HPDE6-E6E7 (cell line): ENCODE results near the gene SIRT7.

ENCODE experiments used
- DNase-seq: peaks from one replicate; pipeline ENCODE4 v3.0.0; 2011; ENCODE audit warnings: missing footprints; ENCODE audit errors: extremely low spot score

Gene SIRT7

DNA sequence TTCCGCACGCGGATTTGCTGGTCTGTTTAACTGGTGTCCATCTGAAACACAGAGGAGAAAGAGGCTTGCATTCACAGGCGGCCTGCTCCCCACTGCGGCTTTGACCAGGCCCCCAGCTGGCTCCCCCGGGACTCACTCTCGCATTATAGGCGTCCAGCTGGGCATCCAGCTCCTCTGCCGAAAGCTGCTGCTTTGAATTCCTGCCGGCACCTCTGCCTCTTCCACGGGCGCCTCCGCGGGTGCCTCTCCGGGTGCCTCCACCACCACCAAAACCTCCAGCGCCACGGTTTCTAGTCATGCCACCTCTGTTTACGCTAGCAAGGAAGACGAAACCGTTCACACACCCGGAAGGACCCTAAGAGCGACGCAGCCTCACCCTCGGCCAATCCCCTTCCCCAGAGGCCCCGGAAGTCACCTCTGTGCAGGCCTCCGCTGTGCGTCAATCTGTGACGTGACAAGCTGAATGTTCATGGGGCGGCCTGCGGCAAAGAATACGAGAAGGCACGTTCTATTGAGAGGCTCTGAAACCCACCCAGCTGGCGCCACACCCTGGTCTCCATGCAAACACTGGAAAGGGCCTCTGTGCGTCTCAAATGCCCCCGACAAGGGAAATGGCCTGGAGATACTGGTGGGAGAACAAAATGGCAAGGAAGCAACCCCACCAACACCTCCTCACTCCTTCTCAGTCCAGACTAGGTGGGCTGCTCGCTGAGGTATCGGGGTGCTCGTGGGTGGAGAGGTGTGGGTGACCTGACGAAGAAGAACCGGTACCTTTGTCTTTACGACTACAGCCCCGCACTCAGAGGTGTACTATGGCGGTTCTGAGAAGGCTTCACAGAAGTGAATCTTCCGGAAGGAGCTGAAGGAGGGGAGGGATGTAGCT lies 29.6 kb downstream of the SIRT7 start:
- no peak for DNase-seq

DNA sequence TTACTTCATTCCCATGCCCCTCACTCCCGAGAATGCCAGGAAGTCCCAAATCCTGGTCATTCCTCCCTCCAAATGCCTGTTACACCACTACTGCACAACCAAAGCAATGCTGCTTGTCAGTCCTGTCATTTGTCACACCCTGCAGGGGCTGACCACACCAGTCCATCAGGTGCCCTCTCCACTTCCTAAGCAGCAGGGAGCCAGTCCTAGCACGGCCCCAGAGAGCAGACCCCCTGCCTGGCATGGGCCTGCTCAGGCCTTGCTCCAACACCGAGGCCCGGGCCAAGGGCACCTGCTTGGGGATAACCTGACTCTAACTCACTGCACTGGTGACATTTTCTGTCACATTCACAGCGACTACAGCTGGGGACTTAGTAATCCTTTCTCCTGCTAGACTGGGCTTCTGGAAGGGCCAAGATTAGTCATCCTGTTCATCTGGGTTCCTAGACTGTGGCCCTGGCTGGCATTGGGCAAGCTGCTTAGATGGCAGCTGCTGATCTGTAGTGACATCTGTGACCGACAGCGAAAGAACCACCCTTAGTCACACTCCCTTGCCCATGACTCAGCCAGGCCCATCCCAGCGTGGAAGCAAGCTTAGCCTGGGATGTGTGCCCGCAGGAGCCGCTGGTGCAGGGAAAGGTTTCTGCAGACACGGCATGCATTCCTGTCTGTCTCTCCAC lies 32.0 kb downstream of the SIRT7 start:
- DNase-seq = no peak

DNA sequence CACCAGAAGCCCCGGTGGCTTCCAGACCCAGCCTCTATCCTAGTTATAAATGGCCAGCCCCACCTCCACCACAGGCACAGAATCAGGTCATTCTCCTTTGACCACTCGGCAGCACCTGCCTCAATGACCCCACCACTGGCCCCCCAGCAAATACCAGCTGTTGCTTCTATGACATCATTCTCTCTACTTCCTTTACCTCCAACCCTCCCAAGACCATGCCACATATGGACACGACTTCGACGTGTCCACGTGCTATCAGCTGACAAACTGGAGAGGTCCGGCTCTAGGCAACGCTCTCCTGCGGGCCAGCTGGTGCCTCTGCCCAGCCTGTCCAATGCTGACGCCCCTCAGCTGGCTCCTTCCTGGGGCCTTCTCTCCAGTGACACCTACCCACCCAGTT lies 32.5 kb downstream of the SIRT7 start:
- no peak for DNase-seq

DNA sequence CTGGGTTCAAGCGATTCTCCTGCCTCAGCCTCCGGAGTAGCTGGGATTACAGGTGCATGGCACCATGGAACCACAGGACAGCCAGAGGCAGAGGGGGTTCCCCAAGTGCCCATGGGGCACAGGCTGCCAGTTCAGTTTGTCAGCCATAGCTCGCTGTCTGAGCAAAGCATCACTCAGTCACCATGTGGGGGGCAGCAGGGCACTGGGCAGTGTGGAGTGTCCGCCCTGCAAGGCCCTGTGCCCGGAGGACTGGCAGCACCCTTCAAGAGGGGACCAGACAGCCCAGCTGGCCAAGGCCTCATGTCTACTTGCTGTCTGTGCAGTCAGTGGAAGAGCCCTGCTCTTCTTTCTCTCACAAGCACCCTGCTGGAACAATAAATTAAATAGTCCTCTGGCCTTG lies 33.0 kb downstream of the SIRT7 start:
- DNase-seq = no peak

DNA sequence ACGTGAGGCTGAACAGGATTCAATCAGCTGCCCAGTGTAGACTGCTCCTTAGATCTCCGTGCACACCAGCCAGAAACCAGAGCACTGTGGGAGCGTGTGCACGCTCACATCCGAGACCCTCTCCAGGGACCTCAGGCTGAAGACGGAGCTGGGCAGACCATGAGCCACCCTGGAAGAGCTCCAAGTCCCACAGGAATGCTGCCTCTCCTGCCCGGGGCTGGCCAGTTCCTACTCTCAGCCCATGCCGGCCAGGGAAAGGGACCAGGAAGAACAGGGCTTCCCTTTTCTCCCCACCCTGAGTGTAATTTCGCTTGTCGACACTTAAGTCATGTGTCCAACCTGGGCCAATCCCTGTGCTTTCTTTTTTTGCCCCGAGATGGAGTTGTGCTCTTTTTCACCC lies 33.5 kb downstream of the SIRT7 start:
- DNase-seq = no peak

DNA sequence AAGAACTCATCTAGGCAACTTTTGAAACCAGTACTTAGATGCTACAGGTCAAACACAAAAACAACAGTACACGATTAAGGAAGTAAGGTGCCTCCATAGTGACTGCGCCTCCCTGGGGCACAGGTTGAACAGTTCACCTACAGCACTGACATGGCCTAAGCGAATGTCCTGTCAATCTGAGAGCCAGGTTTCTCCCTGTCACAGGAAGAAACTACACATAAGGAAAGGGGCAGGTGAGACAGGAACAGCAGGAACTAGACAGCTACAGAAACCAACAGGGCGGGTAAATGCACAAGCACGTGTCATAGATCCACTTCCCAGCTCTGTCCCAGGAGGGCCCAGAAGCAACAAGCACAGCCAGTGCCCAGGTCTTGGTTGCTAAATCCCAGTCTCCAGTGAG lies 38.9 kb downstream of the SIRT7 start:
- no peak for DNase-seq

DNA sequence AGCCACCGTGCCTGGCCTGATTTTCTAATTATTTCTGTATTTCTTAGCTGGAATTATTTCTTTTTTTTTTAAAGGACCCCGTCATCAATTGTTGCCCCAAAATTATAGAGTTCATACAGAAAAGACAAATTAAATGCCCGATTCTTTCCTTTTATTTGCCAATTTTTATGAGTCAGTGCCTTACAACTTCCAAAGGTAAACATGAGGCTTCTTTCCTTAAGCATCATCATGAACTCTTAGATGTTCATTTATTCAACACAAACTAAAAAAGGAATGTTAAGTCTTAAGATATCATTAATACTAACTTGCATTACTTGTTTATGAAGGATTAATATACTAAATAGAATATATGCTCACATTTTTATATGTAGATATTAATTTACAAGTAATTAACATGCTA lies 39.7 kb downstream of the SIRT7 start:
- no peak for DNase-seq

DNA sequence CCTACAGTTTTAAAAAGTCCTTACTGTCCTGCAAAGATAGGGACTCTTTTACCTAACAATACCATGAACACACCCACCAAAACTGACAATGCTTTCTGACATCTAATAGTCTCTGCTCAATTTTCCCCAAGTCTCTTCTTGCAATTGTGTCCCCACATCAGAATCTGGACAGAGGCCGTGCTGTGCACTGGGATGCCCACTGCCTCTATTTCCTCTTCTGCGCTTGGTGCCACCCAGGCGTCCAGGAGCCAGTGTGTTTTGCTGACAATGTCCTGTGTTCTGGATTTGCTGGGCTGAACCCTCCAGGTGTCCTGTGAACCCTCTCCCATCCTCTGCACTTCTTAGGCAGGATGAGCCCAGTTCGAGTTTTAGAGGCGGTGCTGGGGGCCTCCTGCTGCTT lies 40.4 kb downstream of the SIRT7 start:
- no peak for DNase-seq

DNA sequence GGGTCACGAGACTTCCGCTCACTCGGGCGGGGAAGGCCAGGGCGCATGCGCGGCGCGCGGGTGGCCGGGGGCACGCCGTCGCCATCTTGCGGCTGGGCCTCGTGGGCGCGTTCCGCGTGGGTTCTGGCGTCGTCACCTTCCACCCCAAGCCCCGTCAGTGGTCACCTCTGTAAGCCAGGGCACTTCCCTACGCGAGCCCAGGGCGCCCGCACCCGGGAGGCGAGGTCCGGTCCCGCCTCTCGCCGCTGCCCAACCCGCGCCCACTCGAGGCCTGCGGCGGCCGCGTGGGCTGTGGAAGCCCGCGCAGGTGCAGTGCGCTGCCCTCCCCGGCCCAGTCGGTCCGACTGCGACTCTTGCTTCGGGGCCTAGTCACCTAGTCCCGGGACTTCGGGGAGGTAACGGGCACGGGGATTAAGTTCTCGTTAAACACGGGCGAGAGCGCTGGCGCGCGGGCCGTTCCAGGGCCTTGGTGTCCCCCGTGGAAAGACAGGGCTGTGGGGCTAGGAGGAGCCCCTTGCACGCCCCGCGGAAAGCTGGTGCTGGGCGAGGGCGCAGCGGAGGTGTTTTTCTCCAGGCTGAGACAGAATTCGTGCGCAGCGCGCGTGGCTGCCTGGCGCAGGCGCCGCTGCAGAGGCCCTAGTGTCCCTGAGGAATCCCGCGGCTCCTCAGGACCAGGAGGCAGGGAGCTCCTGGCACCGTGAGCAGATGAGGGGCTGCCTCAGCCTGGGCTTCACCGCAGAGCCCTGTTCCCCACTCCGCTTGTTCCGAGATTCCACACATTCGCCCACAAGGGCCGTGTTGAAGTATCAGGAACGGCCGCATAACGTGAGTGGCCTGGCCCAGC lies 46.4 kb downstream of the SIRT7 start:
- DNase-seq = peak; percentile 95

DNA sequence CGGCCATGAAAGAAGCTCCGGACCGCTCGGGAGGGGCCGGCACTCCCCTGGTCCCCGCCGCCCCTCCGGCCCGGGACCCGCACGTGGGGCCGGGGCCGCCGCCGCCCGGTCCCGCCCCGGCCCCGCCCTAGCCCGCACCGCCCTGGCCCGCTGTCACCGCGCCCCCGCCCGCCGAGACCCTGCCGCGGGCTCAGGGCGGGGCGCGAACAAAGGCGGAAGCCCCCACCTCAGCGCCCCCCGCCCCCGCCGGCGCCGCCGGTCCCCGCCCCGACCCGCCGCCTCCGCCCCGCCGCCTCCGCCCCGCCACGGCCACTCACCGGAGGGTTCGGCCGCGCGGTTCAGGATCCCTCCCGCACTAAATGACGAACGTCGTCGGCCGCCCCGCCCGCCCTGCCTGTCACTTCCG lies 47.0 kb downstream of the SIRT7 start, which contains the start of gene ARHGDIA:
Gene ARHGDIA, minus strand, starts transcription at position 357 of the 406 bp plus-strand sequence. CDS start 1,407 bp downstream, outside the sequence.
- no peak for DNase-seq

DNA sequence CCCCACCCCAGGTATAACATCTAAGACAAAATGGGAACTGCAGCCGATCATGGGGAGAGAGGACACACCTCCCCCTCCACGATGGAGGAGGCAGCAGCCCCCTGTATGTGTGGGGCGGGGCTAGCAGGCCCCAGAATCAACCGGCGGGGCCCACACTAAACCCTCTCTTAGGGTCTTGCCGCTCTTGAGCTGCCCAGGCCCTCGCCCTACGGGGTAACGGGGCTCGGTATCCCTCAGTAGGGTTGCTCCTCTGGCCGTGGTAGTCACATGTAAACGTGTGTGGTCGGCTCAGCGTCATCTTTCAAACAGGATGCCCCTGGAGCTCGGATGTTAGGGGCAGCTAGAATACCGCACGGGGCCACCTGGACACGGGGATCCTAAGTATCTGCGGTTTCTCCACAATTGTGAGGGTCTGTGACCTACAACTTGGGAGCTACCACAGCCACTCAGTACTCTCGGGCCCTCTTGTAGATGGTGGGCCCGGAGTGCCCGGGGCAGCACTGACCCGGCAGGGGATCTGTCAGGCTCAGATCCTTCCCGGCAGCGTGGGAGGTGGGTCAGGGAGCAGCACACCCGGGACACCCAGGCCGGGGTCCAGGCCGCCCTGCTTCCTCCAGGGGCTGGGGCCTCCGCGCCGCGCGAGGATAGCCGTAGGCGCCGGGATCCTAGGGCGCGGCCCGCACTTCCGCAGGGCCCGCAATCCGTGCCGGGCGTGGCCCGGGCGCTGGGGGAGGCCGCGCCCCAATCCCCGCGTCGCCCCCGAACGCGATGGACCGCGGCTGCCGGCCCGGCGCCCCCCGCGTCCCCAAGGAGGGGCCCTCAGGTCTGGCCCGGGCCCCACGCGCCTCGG lies 47.6 kb downstream of the SIRT7 start:
- DNase-seq = no peak

DNA sequence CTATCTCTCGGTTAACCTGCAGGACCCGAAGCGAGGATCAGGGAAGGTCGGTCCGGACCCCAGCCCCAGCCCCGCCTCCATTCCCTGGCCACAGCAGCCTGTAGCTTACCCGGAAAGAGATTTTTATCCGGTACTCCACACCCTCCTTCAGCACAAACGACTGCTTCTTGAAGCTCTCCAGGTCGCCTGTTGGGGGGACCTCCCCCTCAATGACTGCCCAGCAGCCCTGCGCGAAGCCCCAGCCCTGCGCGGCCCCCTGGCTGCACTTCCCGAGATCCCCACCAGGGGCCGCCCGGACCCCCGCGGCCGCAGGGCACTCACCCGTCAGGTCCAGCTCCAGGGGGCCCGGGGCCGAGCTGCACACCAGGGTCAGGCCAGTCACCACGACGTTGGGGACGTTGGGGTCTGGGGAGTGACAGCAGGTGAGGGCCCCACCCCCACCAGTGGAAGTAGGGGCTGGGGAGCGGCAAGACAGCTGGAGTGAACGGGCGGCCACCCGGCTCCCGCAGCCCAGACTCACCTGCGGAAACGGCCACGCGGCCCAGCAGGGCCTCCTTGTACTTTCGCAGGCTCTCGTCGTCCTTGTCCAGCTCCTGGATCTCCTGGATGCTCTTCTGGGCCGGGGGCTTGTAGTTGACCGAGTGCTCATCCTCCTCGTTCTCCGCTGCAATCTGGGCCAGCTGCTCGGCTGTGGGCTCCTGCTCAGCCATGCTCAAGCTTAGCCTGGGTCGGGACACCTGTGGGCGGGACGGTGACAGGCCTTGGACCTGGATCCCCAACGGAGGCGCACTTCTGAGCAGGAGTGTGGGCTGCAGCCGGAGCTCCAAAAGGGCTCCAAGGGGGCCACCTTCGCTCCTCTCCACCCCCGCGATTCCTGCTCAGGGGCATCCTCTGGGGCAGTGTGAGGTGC lies 48.5 kb downstream of the SIRT7 start:
- no peak for DNase-seq

DNA sequence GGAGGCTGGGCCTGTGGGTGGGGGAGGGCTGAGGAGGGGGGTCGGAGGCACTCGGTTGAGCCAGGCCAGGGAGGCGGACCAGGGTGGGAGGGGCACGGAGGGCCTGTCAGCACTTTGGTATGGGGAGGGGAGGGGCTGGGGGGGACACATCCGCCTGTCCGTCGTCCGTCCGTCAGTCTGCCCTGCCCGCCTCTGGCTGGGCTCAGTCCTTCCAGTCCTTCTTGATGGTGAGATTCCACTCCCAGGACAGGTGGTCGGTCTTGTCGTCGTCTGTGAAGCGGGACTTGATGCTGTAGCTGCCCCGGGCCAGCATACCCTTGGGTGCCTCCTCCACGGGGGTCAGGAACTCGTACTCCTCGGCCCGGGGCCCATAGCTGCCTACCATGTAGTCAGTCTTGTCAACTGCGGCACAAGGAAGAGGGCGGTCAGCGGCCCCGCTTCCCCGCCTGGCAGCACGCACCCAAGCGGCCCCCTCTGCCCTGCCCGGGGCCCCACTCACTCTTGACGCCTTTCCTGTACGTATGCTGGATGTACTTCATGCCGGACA lies 49.2 kb downstream of the SIRT7 start:
- no peak for DNase-seq

DNA sequence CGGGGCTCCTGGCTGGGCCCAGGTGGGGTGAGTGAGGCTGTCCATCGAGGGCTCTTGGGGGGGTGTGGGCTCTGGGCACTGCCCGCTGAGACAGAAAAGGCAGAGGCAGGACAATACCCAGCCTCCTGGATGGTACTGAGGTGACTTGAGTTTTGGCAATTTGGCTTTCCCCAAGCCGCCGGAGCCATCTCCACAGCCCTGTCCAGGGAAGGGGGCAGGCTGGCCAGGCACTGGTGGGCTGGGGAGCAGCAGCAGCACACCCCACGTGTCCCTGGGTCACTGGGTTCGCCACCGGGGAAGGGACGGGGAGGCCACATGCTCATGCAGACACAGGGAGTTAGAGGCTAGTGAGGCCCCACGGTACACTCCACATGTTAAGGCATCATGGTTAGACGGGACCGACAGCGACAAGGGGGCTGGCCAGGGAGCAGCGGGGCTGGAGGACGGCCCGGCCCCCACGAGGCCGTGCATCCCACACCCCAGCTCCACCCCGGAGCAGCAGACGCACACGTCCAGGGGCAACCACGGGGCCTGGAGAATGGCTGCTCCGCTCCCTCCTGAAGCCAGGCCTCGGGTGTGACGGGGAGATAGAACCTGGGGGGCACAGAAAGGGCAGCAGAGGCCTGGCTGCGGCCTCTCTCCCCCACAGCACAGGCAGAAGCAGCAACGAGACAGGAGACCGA lies 49.8 kb downstream of the SIRT7 start:
- no peak for DNase-seq

DNA sequence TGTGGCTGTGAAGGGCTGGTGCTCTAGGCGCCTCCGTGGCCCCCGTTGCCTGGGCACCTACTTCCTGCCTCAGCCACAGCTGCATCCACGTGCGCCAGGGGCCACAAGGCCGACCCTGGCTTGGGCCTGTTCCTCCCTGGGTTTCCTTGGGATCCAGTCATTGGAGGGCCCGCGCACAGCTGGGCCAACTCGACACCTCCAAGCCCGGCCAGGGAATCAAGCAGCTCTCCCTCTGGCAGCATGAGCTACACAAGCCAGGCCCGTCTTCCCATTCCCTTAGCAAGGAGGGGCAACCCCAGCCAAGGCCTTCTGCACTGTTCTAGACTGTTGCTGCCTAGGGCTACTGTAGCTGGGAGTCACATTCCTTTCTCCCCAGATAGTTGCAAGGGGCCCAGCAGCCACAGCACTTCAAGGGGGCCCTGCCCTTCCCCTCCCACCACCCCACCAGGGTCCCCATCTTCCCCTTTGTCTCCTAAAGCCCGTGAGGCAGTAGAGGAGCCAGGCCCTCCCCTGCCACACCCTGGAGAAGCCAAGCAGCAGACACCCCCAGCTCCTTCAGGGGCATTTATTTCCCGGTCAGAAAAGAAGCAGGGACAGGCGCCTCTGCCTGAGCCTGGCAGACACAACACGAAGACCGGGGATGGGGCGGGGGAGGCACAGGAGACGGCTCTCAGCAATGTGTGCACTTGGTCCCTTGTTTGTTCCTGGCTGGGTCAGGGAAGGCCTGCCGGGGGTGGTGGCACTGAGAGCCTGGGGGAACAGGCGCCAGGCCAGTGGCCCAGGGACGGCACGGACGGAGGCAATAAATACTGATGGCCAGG lies 50.6 kb downstream of the SIRT7 start:
- DNase-seq = no peak

DNA sequence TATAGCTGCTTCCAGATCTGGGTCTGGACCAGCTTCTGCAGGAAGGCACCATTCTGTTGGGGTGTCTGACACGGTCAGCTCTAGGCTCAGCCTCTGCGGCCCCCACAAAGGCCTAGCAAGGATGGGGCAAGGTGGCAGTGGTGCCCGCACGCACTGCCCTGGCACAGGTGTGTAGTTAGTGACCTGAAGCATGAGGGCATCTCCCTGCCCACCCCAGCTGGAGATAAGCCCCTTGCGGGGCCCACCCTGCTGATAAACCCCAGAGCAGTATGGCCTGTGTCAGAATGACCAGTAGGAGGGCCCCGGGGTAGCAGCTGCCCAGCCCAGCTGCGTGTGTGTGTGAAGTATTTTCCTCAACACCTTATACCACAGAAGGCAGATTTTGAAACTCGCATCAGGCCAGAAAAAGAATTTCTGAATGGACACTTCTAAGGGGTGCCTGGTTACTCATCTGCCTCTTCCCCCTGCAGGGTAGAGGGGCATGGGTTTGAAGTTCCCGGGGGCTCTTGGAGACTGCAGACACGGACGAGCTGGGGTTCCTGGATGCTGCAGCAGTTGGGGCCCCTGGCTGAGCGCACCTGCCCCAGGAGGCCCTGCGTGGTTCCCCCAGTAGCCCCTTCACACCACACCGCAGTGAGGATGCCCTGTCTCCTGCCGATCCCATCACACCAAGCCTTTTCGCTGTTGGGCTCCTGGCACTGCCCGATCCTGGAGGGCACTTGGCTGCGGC lies 51.4 kb downstream of the SIRT7 start:
- no peak for DNase-seq

DNA sequence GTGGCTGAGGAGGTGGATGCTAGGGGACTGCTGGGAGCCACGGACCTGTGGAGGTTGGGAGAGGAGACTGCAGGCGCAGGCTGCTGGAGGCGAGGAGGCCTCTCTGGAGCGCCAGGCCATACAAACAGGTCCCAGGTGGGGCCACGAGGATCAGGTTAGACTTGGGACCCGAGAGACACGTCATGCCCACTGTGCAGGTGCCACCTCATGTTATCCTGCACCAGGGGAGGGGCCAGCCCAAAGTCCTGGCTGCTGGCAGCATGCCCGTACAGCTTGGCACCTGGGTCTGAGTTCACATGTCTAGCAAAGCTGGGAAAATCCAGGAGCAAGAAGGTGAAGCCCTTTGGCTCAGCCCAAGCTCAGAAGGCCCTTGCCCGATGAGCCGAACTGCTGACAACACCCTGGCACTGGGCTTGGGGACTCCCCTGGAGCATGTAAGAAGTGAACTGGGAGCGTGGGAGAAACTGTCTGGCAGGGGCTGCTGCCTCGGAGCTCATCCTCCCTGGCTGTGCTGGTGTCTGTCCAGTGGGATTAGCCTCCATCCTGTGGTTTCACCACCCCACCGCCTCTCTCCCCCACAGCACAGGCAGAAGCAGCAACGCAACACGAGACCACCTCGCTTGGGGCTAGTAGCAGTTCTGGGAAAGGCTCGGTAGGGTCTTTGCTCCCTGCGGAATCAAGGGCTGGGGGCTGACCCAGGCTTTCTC lies 52.1 kb downstream of the SIRT7 start:
- DNase-seq = no peak
